Vagina (tissue), 2 donors: Measurements from ENCODE around the gene MAN2B2.

Experiments used
- POLR2A ChIP-seq, 2 donors: fragments of 450-650 bp; IDR thresholded peaks; one replicate each; pipeline ENCODE4 v1.6.1; 2017; ENCODE audit warnings: antibody characterized with exemption in 2 of 2, mild to moderate bottlenecking in 2 of 2, moderate library complexity in 2 of 2
- POLR2AphosphoS5 ChIP-seq, 2 donors: sonication (generic); formaldehyde crosslinking; IDR thresholded peaks; one replicate each; pipeline ENCODE4 v1.9.0; 2017; ENCODE audit warnings: antibody characterized with exemption in 2 of 2, mild to moderate bottlenecking in 2 of 2, low read depth in 1 of 2; ENCODE audit not compliant: insufficient read depth in 1 of 2
- TF ChIP-seq, protein P1 (sequence below), 3 experiments: fragments of 450-650 bp in 2 of 3; fragments of 200-600 bp in 1 of 3; sonication (generic) in 1 of 3; IDR thresholded peaks; one replicate each; pipeline ENCODE4 v1.5.1; 2017 to 2019; ENCODE audit warnings: antibody characterized with exemption in 3 of 3, mild to moderate bottlenecking in 2 of 3, moderate library complexity in 2 of 3

DNA sequence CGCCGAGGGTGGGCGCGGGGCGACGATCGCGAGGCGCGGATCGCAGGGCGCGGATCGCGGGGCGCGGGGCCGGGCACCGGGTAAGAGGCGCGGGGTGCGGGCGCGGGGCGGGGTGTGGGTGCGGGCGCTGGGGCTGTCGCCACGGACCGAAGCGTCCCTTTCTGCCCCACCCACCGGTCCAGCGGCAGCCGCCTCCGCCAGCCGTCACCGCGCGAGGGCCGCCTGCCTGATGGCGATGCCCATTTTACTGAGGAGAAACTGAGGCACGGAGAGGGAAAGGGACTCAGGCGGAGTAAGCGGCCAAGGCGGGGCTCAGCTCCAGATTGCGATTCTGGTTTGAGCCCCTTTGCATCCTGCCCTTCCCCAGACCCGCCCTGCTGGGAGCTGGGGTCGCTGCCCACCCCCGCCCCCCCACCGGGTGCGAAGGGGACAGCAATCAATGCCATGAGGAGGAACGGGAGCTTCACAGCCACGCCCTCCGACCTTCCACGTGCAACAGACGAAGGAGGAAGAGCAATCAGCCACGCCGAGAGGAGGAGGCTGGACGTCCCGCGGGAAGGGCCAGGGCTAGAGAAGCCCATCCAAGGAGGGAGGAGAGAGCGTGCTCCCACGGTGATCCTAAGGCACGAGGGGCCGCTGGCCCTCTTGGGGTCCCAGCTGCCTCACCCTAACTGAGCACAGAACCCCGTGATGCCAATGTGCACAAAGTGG is 10.9 kb upstream of the MAN2B2 start:
- no peak for TF ChIP-seq POLR2A (IDR thresholded peaks at IDR 0.05)
- TF ChIP-seq, protein P1, sequence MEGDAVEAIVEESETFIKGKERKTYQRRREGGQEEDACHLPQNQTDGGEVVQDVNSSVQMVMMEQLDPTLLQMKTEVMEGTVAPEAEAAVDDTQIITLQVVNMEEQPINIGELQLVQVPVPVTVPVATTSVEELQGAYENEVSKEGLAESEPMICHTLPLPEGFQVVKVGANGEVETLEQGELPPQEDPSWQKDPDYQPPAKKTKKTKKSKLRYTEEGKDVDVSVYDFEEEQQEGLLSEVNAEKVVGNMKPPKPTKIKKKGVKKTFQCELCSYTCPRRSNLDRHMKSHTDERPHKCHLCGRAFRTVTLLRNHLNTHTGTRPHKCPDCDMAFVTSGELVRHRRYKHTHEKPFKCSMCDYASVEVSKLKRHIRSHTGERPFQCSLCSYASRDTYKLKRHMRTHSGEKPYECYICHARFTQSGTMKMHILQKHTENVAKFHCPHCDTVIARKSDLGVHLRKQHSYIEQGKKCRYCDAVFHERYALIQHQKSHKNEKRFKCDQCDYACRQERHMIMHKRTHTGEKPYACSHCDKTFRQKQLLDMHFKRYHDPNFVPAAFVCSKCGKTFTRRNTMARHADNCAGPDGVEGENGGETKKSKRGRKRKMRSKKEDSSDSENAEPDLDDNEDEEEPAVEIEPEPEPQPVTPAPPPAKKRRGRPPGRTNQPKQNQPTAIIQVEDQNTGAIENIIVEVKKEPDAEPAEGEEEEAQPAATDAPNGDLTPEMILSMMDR (IDR thresholded peaks at IDR 0.05), result no peak
- TF ChIP-seq POLR2AphosphoS5 (IDR thresholded peaks at IDR 0.05; ENCODE audit: insufficient read depth in 1 of 2, low read depth in 1 of 2), result no peak
